ENCODE measurements around the gene IL17RB.

Gene IL17RB

GRCh38 chr3:53817211-53817610 lies 29.2 kb upstream of the IL17RB start:
- CTCF ChIA-PET = interaction anchor here (0.5 kb wide), 1 partner anchor 1244 kb away, joined by 3 read pairs; no protein-coding TSS in a partner anchor
- DNase-seq (ENCODE audit: low spot score) = no peak
- no peak for TF ChIP-seq CTCF (conservative IDR thresholded peaks at IDR 0.05; ENCODE audit: low read depth)
- no peak overlapping the region for H3K27ac ChIP-seq
- POLR2A ChIA-PET (ENCODE audit: low non-redundant PET) = no interaction called here

- no peak for DNase-seq (ENCODE audit: low spot score)
- CTCF ChIA-PET = interaction anchor here (0.5 to 0.6 kb wide), 2 partner anchors 78 to 1243 kb away, joined by 3 read pairs; no protein-coding TSS in a partner anchor
- no peak overlapping the region for H3K27ac ChIP-seq
- no peak for TF ChIP-seq CTCF (conservative IDR thresholded peaks at IDR 0.05; ENCODE audit: low read depth)
- POLR2A ChIA-PET (ENCODE audit: low non-redundant PET) = no interaction called here
Observed at GRCh38 chr3:53817809-53818208, 28.6 kb upstream of the IL17RB start.

- ChIA-PET POLR2A (ENCODE audit: low non-redundant PET) (no interaction called here), CTCF (interaction anchor here (0.6 kb wide), 1 partner anchor 78 kb away, joined by 3 read pairs; no protein-coding TSS in a partner anchor)
- DNase-seq (ENCODE audit: low spot score) = no peak
- no peak for TF ChIP-seq CTCF (conservative IDR thresholded peaks at IDR 0.05; ENCODE audit: low read depth)
- H3K27ac ChIP-seq = no peak overlapping the region
Observed at GRCh38 chr3:53818221-53819162, 27.9 kb upstream of the IL17RB start.

GRCh38 chr3:53819163-53819868 lies 27.1 kb upstream of the IL17RB start:
- no peak overlapping the region for H3K27ac ChIP-seq
- ChIA-PET POLR2A (ENCODE audit: low non-redundant PET) (no interaction called here), CTCF (no interaction called here)
- no peak for DNase-seq (ENCODE audit: low spot score)
- no peak for TF ChIP-seq CTCF (conservative IDR thresholded peaks at IDR 0.05; ENCODE audit: low read depth)

GRCh38 chr3:53820084-53820483 lies 26.3 kb upstream of the IL17RB start:
- POLR2A ChIA-PET (ENCODE audit: low non-redundant PET) = no interaction called here
- CTCF ChIA-PET = no interaction called here
- DNase-seq (ENCODE audit: low spot score) = no peak
- no peak overlapping the region for H3K27ac ChIP-seq
- TF ChIP-seq CTCF (conservative IDR thresholded peaks at IDR 0.05; ENCODE audit: low read depth) = no peak

- no peak for DNase-seq (ENCODE audit: low spot score)
- no peak for TF ChIP-seq CTCF (conservative IDR thresholded peaks at IDR 0.05; ENCODE audit: low read depth)
- ChIA-PET CTCF (no interaction called here), POLR2A (ENCODE audit: low non-redundant PET) (no interaction called here)
- H3K27ac ChIP-seq = no peak overlapping the region
Observed at GRCh38 chr3:53820756-53821580, 25.4 kb upstream of the IL17RB start.
